GM12878 (cell line): Measurements from ENCODE around the gene LIMCH1. TPM values are rescaled to one million over a fixed set of nuclear protein-coding genes. Genes with fewer than 3 reads are reported as not detected.

Source experiments
- ATAC-seq: fragments of 200-7000 bp; cut with Tn5 transposase; 3 replicates; pipeline ENCODE4 v1.9.1; 2020; ENCODE audit warnings: mild to moderate bottlenecking, moderate library complexity
- BruUV-seq: library from RNA; stranded (reverse); fragments of 400-500 nt; replicated peaks from 2 replicates; lab custom pipeline; 2021; lab: Mats Ljungman, UMichigan
- CTCF ChIA-PET: fragments of 300-600 bp; sonication (Branson Sonifier 250); formaldehyde crosslinking; extraction: SDS; loops from one replicate; lab custom pipeline; 2021; ENCODE audit warnings: inconsistent platforms; lab: Yijun Ruan, JAX
- POLR2A ChIA-PET: fragments of 350-600 bp; formaldehyde crosslinking; extraction: SDS; loops from one replicate; lab custom pipeline; 2021; ENCODE audit warnings: inconsistent platforms; lab: Charles Lee
- RAD21 ChIA-PET: fragments of 300-600 bp; sonication (Branson Sonifier 250); formaldehyde crosslinking; loops from one replicate; lab custom pipeline; 2023; ENCODE audit warnings: antibody characterized with exemption; ENCODE audit not compliant: unreplicated experiment; lab: Charles Lee
- SMC1A ChIA-PET: fragments of 300-600 bp; sonication (Branson Sonifier 250); formaldehyde crosslinking; loops from one replicate; lab custom pipeline; 2023; ENCODE audit not compliant: unreplicated experiment, uncharacterized antibody; lab: Charles Lee
- DNase-seq: peaks from one replicate; pipeline ENCODE4 v3.0.0-alpha.2; 2011; ENCODE audit warnings: low read depth, low spot score
- FAIRE-seq: peaks from 3 replicates; lab custom pipeline; 2011; peaks lifted over from hg19 to GRCh38; lab: Jason Lieb, UNC
- H2AFZ ChIP-seq: 2 replicates; pipeline ENCODE4 v1.6.0; 2011; ENCODE audit warnings: low read depth, low read length, control low read depth; ENCODE audit not compliant: control insufficient read depth
- H3K27ac ChIP-seq: 2 replicates; pipeline ENCODE4 v1.5.1; 2011; ENCODE audit warnings: control low read depth; ENCODE audit not compliant: control insufficient read depth, insufficient read depth
- H3K27me3 ChIP-seq, 2 experiments: replicated peaks in 1 of 2; 2 replicates each; pipeline versions ENCODE4 v1.6.0 to v1.6.1; 2011; ENCODE audit warnings: low read length in 1 of 2; ENCODE audit not compliant: control insufficient read depth in 2 of 2, insufficient read depth in 2 of 2
- H3K36me3 ChIP-seq, 2 experiments: 2 replicates each; pipeline ENCODE4 v1.5.1; 2011; ENCODE audit warnings: low read length in 1 of 2; ENCODE audit not compliant: control insufficient read depth in 2 of 2, insufficient read depth in 2 of 2
- H3K4me1 ChIP-seq: 2 replicates; pipeline ENCODE4 v1.6.1; 2011; ENCODE audit warnings: mild to moderate bottlenecking, low read length, moderate library complexity, mixed read lengths; ENCODE audit not compliant: control insufficient read depth, insufficient read depth
- H3K4me2 ChIP-seq: 2 replicates; pipeline ENCODE4 v1.6.0; 2011; ENCODE audit warnings: control low read depth; ENCODE audit not compliant: control insufficient read depth, insufficient read depth
- H3K4me3 ChIP-seq: fragments of 200-600 bp; sonication (generic); 2 replicates; pipeline ENCODE4 v1.5.1; 2016
- H3K79me2 ChIP-seq: 2 replicates; pipeline ENCODE4 v1.6.0; 2011; ENCODE audit warnings: low read length; ENCODE audit not compliant: control insufficient read depth, insufficient read depth
- H3K9ac ChIP-seq: 2 replicates; pipeline ENCODE4 v1.8.0; 2011; ENCODE audit warnings: low read length, control low read depth, mixed read lengths; ENCODE audit not compliant: control insufficient read depth, insufficient read depth
- H3K9me3 ChIP-seq: replicated peaks from 3 replicates; pipeline ENCODE4 v1.5.1; 2011; ENCODE audit warnings: mild to moderate bottlenecking, low read length; ENCODE audit not compliant: control insufficient read depth, insufficient read depth
- H4K20me1 ChIP-seq: 2 replicates; pipeline ENCODE4 v1.6.0; 2011; ENCODE audit not compliant: control insufficient read depth, insufficient read depth
- FOXK2 ChIP-seq: fragments of 450-650 bp; IDR thresholded peaks from 2 replicates; pipeline ENCODE4 v1.6.1; 2017; ENCODE audit warnings: mild to moderate bottlenecking, moderate library complexity
- IKZF2 ChIP-seq, 2 experiments: fragments of 450-650 bp; IDR thresholded peaks; 2 replicates each; pipeline ENCODE4 v1.6.1; 2017; ENCODE audit warnings: mild to moderate bottlenecking in 2 of 2, moderate library complexity in 2 of 2
- PBX3 ChIP-seq: IDR thresholded peaks from 2 replicates; pipeline ENCODE4 v1.6.1; 2011; ENCODE audit warnings: mild to moderate bottlenecking, low read depth, low read length, moderate library complexity; ENCODE audit not compliant: insufficient replicate concordance
- POLR2A ChIP-seq: IDR thresholded peaks from 2 replicates; pipeline ENCODE4 v1.6.1; 2011; ENCODE audit warnings: low read depth, mild to moderate bottlenecking, low read length
- RAD21 ChIP-seq: IDR thresholded peaks from 2 replicates; pipeline ENCODE4 v1.6.1; 2011; ENCODE audit warnings: mild to moderate bottlenecking, low read depth, low read length, moderate library complexity; ENCODE audit not compliant: insufficient read depth
- SIX5 ChIP-seq: IDR thresholded peaks from 2 replicates; pipeline ENCODE4 v1.6.1; 2011; ENCODE audit warnings: mild to moderate bottlenecking, low read depth, low read length, moderate library complexity; ENCODE audit not compliant: severe bottlenecking
- SRF ChIP-seq, 2 experiments: IDR thresholded peaks; 2 replicates each; pipeline ENCODE4 v1.6.1; 2011; ENCODE audit warnings: low read depth in 2 of 2, low read length in 2 of 2, mild to moderate bottlenecking in 1 of 2, moderate library complexity in 1 of 2
- WGBS: methylation state at CpG from one replicate; pipeline ENCODE4 v1.1.6; 2016; ENCODE audit warnings: low lambda C conversion rate; ENCODE audit not compliant: insufficient replicate concordance, insufficient coverage; ENCODE audit errors: missing lambda C conversion rate; 5-methylcytosine and 5-hydroxymethylcytosine counted together
- in situ Hi-C: fragments of 300-500 bp; cut with MboI; formaldehyde crosslinking; loops from 9 replicates; pipeline ENCODE4 v1.14.3; 2018; ENCODE audit warnings: mixed read lengths
- intact Hi-C: fragments of 100-400 bp; cut with micrococcal nuclease; formaldehyde crosslinking; loops from one replicate; pipeline ENCODE4 v1.14.2; 2022; ENCODE audit not compliant: unreplicated experiment
- polyA plus RNA-seq, 11 experiments: library from polyadenylated mRNA; depleted of rRNA in 4 of 11; unstranded in 6 of 11; stranded (reverse) in 5 of 11; fragments of >200 nt; fragmentation: Nextera tagmentation in 4 of 11; fragmentation: Illumina TruSeq in 1 of 11; extraction: Ambion mirVana in 4 of 11; extraction: Trizol in 1 of 11; gene quantifications; 1 replicate in 1 of 11; 2 replicates in 10 of 11; pipeline versions ENCODE4 v1.2.1 to v1.2.3, GENCODE V29; 2011 to 2016; ENCODE audit warnings: inconsistent platforms in 2 of 11, missing spikeins in 2 of 11, low read depth in 1 of 11
- total RNA-seq, 4 experiments: library from RNA; depleted of rRNA in 3 of 4; stranded (reverse); fragments of >200 nt in 3 of 4; fragmentation: Illumina TruSeq in 1 of 4; extraction: Trizol in 1 of 4; gene quantifications; 2 replicates each; pipeline versions ENCODE4 v1.2.1 to v1.2.3, GENCODE V29; 2013 to 2021

LIMCH1 gene
- total and polyA plus RNA-seq, 10 of the 15 experiments (the other 5 are each of a cell fraction or from before 2014, with no cell fraction given): 0.07 to 0.15 TPM; not detected in 8

- ChIA-PET RAD21 (no interaction called here), SMC1A (no interaction called here), CTCF (interaction anchor here (0.6 kb wide), 1 partner anchor 465 kb away, joined by 4 read pairs; no protein-coding TSS in a partner anchor), POLR2A (no interaction called here)
- TF ChIP-seq RAD21: no peak
- Histone ChIP-seq H3K4me2 (no peak overlapping the region), H3K4me1 (no peaks in the 10 kb centered on the region), H4K20me1 (no peaks in the 10 kb centered on the region), H3K9me3 (no peaks in the 10 kb centered on the region), H3K4me3 (no peak overlapping the region), H3K9ac (no peak overlapping the region), H2AFZ (no peak overlapping the region), H3K79me2 (no peaks in the 10 kb centered on the region), H3K27ac (no peak overlapping the region), H3K27me3 (peaks cover 3% of the 10 kb centered on the region in 2 experiments; a peak in 3 of 4 replicates), H3K36me3 (no peaks in the 10 kb centered on the region)
- in situ Hi-C loops: no loop called here
- BruUV-seq: no TSS peak
- FAIRE-seq (no peak), ATAC-seq (no peak), DNase-seq (no peak)
- intact Hi-C loops: no loop called here
- 13% methylated on average over 4 of the region's 4 CpGs for WGBS
Measured at GRCh38 chr4:41569961-41570360, 32.0 kb downstream of the LIMCH1 start.

- H3K9ac ChIP-seq: no peak overlapping the region
Measured at GRCh38 chr4:41571422-41571821, 33.5 kb downstream of the LIMCH1 start.

More at GRCh38 chr4:41571422-41571821, 33.5 kb downstream of the LIMCH1 start:
- no TSS peak for BruUV-seq
- CTCF ChIA-PET: no interaction called here
- no peak for FAIRE-seq
- intact Hi-C loops (no loop called here), in situ Hi-C loops (no loop called here)
- no peak overlapping the region for H3K4me3 ChIP-seq
- no peaks in the 10 kb centered on the region for H4K20me1 ChIP-seq
- no peak overlapping the region for H2AFZ ChIP-seq
- H3K27me3 ChIP-seq: peaks cover 3% of the 10 kb centered on the region in 2 experiments; a peak in 3 of 4 replicates
- no peaks in the 10 kb centered on the region for H3K36me3 ChIP-seq
- no peak overlapping the region for H3K27ac ChIP-seq
- SMC1A ChIA-PET: no interaction called here
- no peak overlapping the region for H3K4me2 ChIP-seq
- RAD21 ChIA-PET: no interaction called here
- ATAC-seq: no peak
- no peaks in the 10 kb centered on the region for H3K79me2 ChIP-seq
- TF ChIP-seq SIX5: no peak
- TF ChIP-seq POLR2A: no peak
- TF ChIP-seq IKZF2 (IDR thresholded peaks at IDR 0.05): no peak
- no peak for TF ChIP-seq PBX3
- TF ChIP-seq FOXK2: no peak
- no peak for TF ChIP-seq SRF (IDR thresholded peaks at IDR 0.05; ENCODE audit: low read depth in 2 of 2, low read length in 2 of 2)
- WGBS: 5% methylated on average over 1 of the region's 1 CpG
- POLR2A ChIA-PET: no interaction called here
- no peaks in the 10 kb centered on the region for H3K9me3 ChIP-seq
- DNase-seq: no peak
- H3K4me1 ChIP-seq: no peaks in the 10 kb centered on the region
